Tibial artery (tissue), 4 donors: ENCODE data around the gene DNM1.

ENCODE experiments used
- DNase-seq, 2 donors: peaks; one replicate each; pipeline ENCODE4 v3.0.0-alpha.2; 2019
- H3K27ac ChIP-seq, 2 donors: fragments of 200-600 bp; sonication (generic) in 1 of 2; 1 replicate in 1 of 2; 2 replicates in 1 of 2; pipeline ENCODE4 v1.5.1; 2018 to 2019; ENCODE audit warnings: mild to moderate bottlenecking in 1 of 2
- H3K27me3 ChIP-seq, 2 donors: fragments of 200-600 bp; sonication (generic) in 1 of 2; one replicate each; pipeline versions ENCODE4 v1.5.1 to v1.6.0; 2016 to 2019
- H3K36me3 ChIP-seq, 3 donors: fragments of 200-600 bp; sonication (generic) in 2 of 3; one replicate each; pipeline ENCODE4 v1.5.1; 2016 to 2019; ENCODE audit warnings: mild to moderate bottlenecking in 2 of 3
- H3K4me1 ChIP-seq, 4 donors: fragments of 200-600 bp; sonication (generic) in 2 of 4; 1 replicate in 3 of 4; 2 replicates in 1 of 4; pipeline ENCODE4 v1.5.1; 2016 to 2019
- H3K4me3 ChIP-seq, 2 donors: fragments of 200-600 bp; sonication (generic) in 1 of 2; 1 replicate in 1 of 2; 2 replicates in 1 of 2; pipeline ENCODE4 v1.5.1; 2018 to 2019; ENCODE audit warnings: mild to moderate bottlenecking in 2 of 2
- H3K9me3 ChIP-seq, 3 donors: fragments of 200-600 bp; sonication (generic) in 1 of 3; one replicate each; pipeline ENCODE4 v1.5.1; 2016 to 2019
- CTCF ChIP-seq, 2 experiments: fragments of 200-600 bp in 1 of 2; fragments of 450-650 bp in 1 of 2; IDR thresholded peaks; one replicate each; pipeline ENCODE4 v1.5.1; 2017 to 2019; ENCODE audit warnings: antibody characterized with exemption in 2 of 2, mild to moderate bottlenecking in 1 of 2, moderate library complexity in 1 of 2
- intact Hi-C: fragments of 100-400 bp; cut with DNase I; formaldehyde crosslinking; loops from one replicate; pipeline ENCODE4 v1.15.0; 2023; ENCODE audit warnings: low total_unique reads

DNM1 gene

GRCh38 chr9:128214571-128215490 is 11.7 kb downstream of the DNM1 start:
- no peak overlapping the region for H3K4me3 ChIP-seq
- no peaks in the 10 kb centered on the region for H3K9me3 ChIP-seq
- DNase-seq: no peak
- peak overlapping the region; percentile 31 to 51 for H3K27ac ChIP-seq
- H3K27me3 ChIP-seq: peaks cover 0 to 18% of the 10 kb centered on the region in 2 donors
- no peak for TF ChIP-seq CTCF (IDR thresholded peaks at IDR 0.05)
- H3K36me3 ChIP-seq: no peaks in the 10 kb centered on the region
- peaks cover 0 to 16% (median 11%) of the 10 kb centered on the region in 4 donors for H3K4me1 ChIP-seq
- intact Hi-C loops: no loop called here

- Histone ChIP-seq H3K27ac (peak overlapping the region; percentile 31 to 51), H3K27me3 (peaks cover 0 to 18% of the 10 kb centered on the region in 2 donors), H3K4me1 (peaks cover 0 to 13% (median 11%) of the 10 kb centered on the region in 4 donors), H3K4me3 (no peak overlapping the region), H3K9me3 (no peaks in the 10 kb centered on the region), H3K36me3 (no peaks in the 10 kb centered on the region)
- intact Hi-C loops: no loop called here
- no peak for TF ChIP-seq CTCF (IDR thresholded peaks at IDR 0.05)
- peak; percentile 74 to 81 for DNase-seq
Measured at GRCh38 chr9:128215491-128216409, 12.6 kb downstream of the DNM1 start.

- DNase-seq: no peak
- intact Hi-C loops: no loop called here
- no peak for TF ChIP-seq CTCF (IDR thresholded peaks at IDR 0.05)
- Histone ChIP-seq H3K27ac (peak overlapping the region in 1 of 2 donors; percentile 51), H3K4me3 (no peak overlapping the region), H3K36me3 (no peaks in the 10 kb centered on the region), H3K27me3 (peaks cover 0 to 15% of the 10 kb centered on the region in 2 donors), H3K4me1 (peaks cover 0 to 13% (median 11%) of the 10 kb centered on the region in 4 donors), H3K9me3 (no peaks in the 10 kb centered on the region)
Measured at GRCh38 chr9:128216781-128217553, 13.8 kb downstream of the DNM1 start.

- intact Hi-C loops: no loop called here
Measured at GRCh38 chr9:128218172-128218517, 15.0 kb downstream of the DNM1 start.

More at GRCh38 chr9:128218172-128218517, 15.0 kb downstream of the DNM1 start:
- Histone ChIP-seq H3K27ac (no peak overlapping the region), H3K4me3 (peak overlapping the region; percentile 23 to 41), H3K4me1 (peaks cover 0 to 13% (median 11%) of the 10 kb centered on the region in 4 donors), H3K9me3 (no peaks in the 10 kb centered on the region), H3K36me3 (no peaks in the 10 kb centered on the region), H3K27me3 (peaks cover 0 to 10% of the 10 kb centered on the region in 2 donors)
- DNase-seq: no peak
- no peak for TF ChIP-seq CTCF (IDR thresholded peaks at IDR 0.05)
